NOMO-1 (cell line): ENCODE results near the gene MMS19.

Experiments used
- DNase-seq, 2 experiments: peaks; one replicate each; lab custom pipeline; 2025; ENCODE audit not compliant: unreplicated experiment in 2 of 2; lab: John Stamatoyannopoulos, UW

MMS19 gene

GRCh38 chr10:97465982-97466381 lies 32.2 kb downstream of the MMS19 start:
- DNase-seq, result no peak

- DNase-seq, result no peak
Observed at GRCh38 chr10:97464226-97464625, 34.0 kb downstream of the MMS19 start.

GRCh38 chr10:97463363-97464132 lies 34.7 kb downstream of the MMS19 start:
- DNase-seq, result peak in 1 of 2 experiments; percentile 43

- no peak for DNase-seq
Observed at GRCh38 chr10:97462309-97462708, 35.9 kb downstream of the MMS19 start.

- DNase-seq, result no peak
Observed at GRCh38 chr10:97459933-97460332, 38.3 kb downstream of the MMS19 start.

GRCh38 chr10:97459111-97459510 lies 39.1 kb downstream of the MMS19 start:
- DNase-seq, result no peak

- DNase-seq, result no peak
Observed at GRCh38 chr10:97456686-97457065, 41.5 kb downstream of the MMS19 start.

- DNase-seq, result no peak
Observed at GRCh38 chr10:97456034-97456685, 42.1 kb downstream of the MMS19 start.

GRCh38 chr10:97454330-97455036 lies 43.7 kb downstream of the MMS19 start:
- no peak for DNase-seq

GRCh38 chr10:97452352-97452751 lies 45.9 kb downstream of the MMS19 start:
- no peak for DNase-seq

GRCh38 chr10:97451605-97452004 lies 46.6 kb downstream of the MMS19 start:
- no peak for DNase-seq

GRCh38 chr10:97450828-97451227 lies 47.4 kb downstream of the MMS19 start:
- DNase-seq, result no peak

- DNase-seq, result peak; percentile 96
Observed at GRCh38 chr10:97445722-97446639, 52.2 kb downstream of the MMS19 start, which contains the start of the genes EXOSC1 and ZDHHC16. Gene EXOSC1, minus strand, starts transcription at chr10:97446006. Its CDS starts 21 bp downstream, at chr10:97445985. Gene ZDHHC16, plus strand, starts transcription at chr10:97446175. Its CDS starts 5,501 bp downstream, at chr10:97451676.

GRCh38 chr10:97445357-97445721 lies 52.9 kb downstream of the MMS19 start:
- DNase-seq, result no peak

- no peak for DNase-seq
Observed at GRCh38 chr10:97444212-97444611, 54.0 kb downstream of the MMS19 start.

GRCh38 chr10:97442277-97442676 lies 55.9 kb downstream of the MMS19 start:
- no peak for DNase-seq

- no peak for DNase-seq
Observed at GRCh38 chr10:97435211-97435610, 63.0 kb downstream of the MMS19 start.

GRCh38 chr10:97434557-97434956 lies 63.7 kb downstream of the MMS19 start:
- DNase-seq, result no peak

GRCh38 chr10:97434055-97434454 lies 64.2 kb downstream of the MMS19 start:
- DNase-seq, result no peak

GRCh38 chr10:97428572-97428981 lies 69.6 kb downstream of the MMS19 start:
- peak; percentile 31 to 69 for DNase-seq
